Astrocyte of the cerebellum (primary cell): ENCODE results near the gene AP2M1.
"Not testable (repeated sequence)": the region's sequence is repeated elsewhere in the genome, so short reads cannot be mapped to it uniquely, and the experiment has no call there.

Source experiments
- DNase-seq: peaks from one replicate; pipeline ENCODE4 v3.0.0-alpha.2; 2011; ENCODE audit warnings: low read depth
- H3K4me3 ChIP-seq: 2 replicates; pipeline ENCODE4 v1.5.1; 2011; ENCODE audit warnings: mild to moderate bottlenecking, low read depth, low read length, moderate library complexity
- in situ Hi-C: cut with HindIII; loops from 2 replicates; pipeline ENCODE4 v1.10.0; 2017; ENCODE audit warnings: low sequenced_read_pairs
- TF ChIP-seq, protein P1 (sequence below): IDR thresholded peaks from 2 replicates; pipeline ENCODE4 v1.5.1; 2012; ENCODE audit warnings: low read length, low read depth, moderate library complexity, mild to moderate bottlenecking; ENCODE audit errors: missing control alignments

The AP2M1 gene

DNA sequence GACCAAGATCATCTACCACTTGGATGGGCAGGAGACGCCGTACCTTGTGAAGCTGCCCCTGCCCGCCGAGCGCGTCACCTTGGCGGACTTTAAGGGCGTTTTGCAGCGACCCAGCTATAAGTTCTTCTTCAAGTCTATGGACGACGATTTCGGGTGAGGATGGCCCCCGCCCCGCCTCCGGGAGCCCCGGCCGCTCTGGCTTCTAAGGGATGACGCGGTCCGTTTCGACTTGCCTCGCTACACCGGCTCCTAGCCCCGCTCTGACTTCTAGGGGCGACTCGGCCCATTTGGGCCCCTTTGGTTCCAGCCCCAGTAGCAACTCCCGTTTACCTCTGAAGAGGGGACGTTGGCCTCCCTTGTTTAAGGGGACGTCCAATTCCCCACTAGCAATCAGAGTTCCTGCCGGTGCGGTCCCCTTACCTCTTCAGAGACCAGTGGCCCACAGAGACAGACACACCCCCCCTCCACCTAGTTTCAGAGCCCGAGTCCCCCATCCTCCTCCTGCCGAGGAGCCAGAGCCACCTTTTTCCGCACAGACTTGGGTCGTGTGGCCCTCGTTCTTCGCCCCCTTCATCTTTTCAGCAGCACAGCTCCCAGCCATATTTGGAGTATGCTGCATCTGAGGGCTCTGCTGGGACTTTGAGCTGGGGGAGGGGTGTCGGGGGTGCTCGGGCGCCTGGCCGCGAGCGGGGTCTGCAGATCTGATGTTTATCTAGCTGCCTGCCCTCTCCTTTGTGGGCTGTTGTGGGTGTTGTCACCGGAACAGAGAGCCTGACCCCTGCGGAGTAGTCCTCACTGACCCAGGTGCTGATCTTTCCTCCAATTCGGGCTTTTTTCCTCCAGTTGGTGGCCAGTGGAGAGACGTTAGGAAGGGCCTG is 18.8 kb upstream of the AP2M1 start:
- H3K4me3 ChIP-seq = peak overlapping the region; percentile 84
- no peak for DNase-seq
- TF ChIP-seq, protein P1, sequence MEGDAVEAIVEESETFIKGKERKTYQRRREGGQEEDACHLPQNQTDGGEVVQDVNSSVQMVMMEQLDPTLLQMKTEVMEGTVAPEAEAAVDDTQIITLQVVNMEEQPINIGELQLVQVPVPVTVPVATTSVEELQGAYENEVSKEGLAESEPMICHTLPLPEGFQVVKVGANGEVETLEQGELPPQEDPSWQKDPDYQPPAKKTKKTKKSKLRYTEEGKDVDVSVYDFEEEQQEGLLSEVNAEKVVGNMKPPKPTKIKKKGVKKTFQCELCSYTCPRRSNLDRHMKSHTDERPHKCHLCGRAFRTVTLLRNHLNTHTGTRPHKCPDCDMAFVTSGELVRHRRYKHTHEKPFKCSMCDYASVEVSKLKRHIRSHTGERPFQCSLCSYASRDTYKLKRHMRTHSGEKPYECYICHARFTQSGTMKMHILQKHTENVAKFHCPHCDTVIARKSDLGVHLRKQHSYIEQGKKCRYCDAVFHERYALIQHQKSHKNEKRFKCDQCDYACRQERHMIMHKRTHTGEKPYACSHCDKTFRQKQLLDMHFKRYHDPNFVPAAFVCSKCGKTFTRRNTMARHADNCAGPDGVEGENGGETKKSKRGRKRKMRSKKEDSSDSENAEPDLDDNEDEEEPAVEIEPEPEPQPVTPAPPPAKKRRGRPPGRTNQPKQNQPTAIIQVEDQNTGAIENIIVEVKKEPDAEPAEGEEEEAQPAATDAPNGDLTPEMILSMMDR = no peak
- in situ Hi-C loops = no loop called here

- no peak for DNase-seq
- TF ChIP-seq, protein P1 = no peak
- in situ Hi-C loops = no loop called here
- peak overlapping the region; percentile 84 for H3K4me3 ChIP-seq
These were observed 18.1 kb upstream of the AP2M1 start for GRCh38 chr3:184156522-184156955.

DNA sequence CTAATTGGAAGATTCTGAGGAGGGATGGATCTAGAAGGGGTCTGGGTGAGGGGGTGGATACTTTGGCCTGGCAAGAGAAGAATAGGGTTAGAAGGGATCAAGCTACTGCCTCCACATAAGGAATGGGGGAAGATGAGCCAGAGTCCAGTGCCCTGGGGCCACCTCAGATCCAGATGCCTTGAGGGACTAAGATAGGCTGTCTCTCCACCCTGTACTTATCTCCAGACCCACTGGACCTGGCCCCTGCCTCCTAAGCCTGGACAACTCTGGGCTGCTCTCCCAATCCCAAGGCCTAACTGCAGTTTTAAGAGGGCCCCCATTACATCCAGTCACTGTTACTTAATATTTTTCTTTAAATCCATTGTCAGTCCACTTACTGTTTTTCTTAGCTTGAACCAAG is 17.4 kb upstream of the AP2M1 start:
- TF ChIP-seq, protein P1 = no peak
- in situ Hi-C loops = no loop called here
- no peak for DNase-seq
- H3K4me3 ChIP-seq = peak overlapping the region; percentile 84

DNA sequence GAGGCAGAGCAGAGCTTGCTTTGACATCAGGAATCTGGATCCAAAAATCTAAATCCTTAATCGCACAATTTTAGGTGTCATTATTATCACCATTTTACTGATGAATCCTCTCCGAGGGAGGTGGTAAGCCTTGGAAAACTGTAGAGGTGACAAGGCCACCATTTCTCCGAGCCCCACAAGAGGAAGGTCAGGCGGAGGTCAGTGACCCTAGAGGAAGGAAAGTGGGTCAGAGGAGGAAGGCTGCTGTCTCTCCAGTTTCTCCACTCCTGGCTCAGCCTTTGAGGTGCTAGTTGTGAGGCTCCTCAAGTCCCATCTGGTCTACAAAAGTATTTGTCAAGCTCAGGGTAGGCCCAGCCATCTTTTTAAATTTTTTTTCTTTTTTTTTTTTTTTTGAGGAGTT is 16.3 kb upstream of the AP2M1 start:
- in situ Hi-C loops = no loop called here
- H3K4me3 ChIP-seq = no peak overlapping the region
- TF ChIP-seq, protein P1 = no peak
- no peak for DNase-seq

- no peak for DNase-seq
- H3K4me3 ChIP-seq = no peak overlapping the region
- in situ Hi-C loops = no loop called here
- TF ChIP-seq, protein P1 = no peak
These were observed 14.2 kb upstream of the AP2M1 start for GRCh38 chr3:184160456-184160855.

GRCh38 chr3:184162571-184163070 is 12.0 kb upstream of the AP2M1 start:
- DNase-seq, H3K4me3 ChIP-seq, in situ Hi-C loops: not testable (repeated sequence)

DNA sequence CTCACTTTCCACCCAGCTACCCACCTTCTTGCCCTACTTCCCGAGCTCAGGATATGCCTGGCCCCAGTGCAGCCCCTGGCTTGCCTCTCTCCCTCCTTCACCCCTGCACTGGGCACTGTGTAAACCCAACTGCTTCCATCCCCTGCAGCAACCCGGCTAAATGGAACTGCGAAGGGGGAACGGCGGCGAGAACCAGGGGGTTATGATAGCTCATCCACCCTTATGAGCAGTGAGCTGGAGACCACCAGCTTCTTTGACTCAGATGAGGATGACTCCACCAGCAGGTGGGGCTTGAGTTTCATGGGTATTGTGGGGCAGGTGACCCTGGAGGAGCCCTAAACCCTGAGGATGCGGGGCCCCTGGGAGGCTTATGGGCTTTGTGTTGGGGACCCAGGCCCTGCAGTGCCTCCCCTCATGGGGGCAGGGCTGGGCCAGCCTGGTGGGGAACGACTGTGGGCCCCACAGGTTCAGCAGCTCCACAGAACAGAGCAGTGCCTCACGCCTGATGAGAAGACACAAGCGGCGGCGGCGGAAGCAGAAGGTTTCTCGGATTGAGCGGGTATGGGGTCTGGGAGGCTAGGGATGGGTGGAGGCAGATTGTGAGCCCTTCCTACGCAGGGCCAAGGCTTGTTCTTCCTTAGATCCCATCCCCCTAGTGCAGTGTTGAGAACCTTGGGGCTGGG is 9.9 kb upstream of the AP2M1 start:
- TF ChIP-seq, protein P1 = no peak
- DNase-seq = no peak
- no peak overlapping the region for H3K4me3 ChIP-seq
- in situ Hi-C loops = no loop called here
